NCI-H748 (cell line): ENCODE data around the gene NLRC5.
"Not testable (repeated sequence)": the region's sequence is repeated elsewhere in the genome, so short reads cannot be mapped to it uniquely, and the experiment has no call there.

Source experiments
- DNase-seq: peaks from one replicate; lab custom pipeline; 2025; ENCODE audit not compliant: unreplicated experiment; lab: John Stamatoyannopoulos, UW

Gene NLRC5

DNA sequence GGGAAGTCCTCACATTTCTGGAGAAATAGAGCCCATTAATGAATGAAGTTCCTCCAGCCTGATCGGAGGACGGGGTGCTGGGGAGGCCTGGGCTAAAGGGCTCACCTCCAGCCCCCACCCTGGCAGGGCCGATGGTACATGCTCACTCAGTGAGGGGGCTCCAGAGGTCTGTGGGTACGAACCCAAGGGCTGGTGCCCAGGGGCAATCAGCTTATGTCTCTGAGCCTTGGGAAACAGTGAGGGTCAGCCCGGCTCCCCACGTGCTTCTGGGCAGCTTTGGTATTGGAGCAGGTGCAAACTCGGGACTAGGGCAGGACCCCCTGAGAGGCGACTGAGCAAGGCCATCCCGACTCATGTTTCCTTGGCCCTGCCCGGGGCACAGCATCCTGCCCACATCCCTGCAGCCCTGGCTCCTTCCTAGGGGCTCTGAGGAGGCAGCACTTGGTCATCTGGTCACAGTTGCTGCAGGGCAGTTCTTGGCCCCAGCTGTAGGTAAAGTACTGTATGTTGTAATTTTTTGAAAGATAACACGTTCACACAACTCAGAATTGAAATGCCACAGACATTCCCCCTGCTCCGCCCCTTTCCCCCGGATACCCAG is 28.6 kb upstream of the NLRC5 start:
- no peak for DNase-seq

DNA sequence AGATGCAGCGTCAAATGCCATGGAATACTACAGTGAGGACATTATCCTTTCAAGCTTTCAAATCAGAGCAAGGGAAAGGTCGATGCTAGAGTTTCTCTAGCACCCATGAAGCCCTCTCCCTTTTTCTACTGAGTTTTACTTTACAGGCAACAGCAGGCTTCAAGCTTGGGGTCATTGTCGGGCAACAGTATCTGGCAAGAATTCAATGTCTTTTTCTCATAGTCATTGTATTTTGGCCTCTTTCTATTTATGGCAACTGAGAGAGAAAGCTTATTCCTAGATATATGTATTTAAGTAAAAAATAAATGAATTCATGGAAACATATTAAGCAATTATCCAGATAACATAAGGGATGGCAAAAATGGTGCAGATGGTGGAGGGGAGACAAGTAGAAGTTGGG is 28.0 kb upstream of the NLRC5 start:
- no peak for DNase-seq

DNA sequence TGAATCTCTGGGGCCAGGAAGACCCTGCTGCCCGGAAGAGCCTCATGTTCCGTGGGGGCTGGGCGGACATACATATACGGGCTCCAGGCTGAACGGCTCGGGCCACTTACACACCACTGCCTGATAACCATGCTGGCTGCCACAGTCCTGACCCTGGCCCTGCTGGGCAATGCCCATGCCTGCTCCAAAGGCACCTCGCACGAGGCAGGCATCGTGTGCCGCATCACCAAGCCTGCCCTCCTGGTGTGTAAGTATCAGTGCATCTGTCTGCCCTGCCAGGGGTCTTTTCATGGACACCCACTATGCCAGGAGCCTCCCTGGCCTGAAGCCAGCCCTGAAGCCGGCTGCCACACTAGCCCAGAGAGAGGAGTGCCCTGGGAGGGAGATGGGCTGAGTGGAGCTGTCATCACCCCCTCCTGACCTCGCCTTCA is 27.5 kb upstream of the NLRC5 start, which contains the start of gene CETP:
Gene CETP (plus strand): TSS at position 100 of the 431 bp plus-strand sequence. CDS start 30 bp downstream, at position 130.
- no peak for DNase-seq

DNA sequence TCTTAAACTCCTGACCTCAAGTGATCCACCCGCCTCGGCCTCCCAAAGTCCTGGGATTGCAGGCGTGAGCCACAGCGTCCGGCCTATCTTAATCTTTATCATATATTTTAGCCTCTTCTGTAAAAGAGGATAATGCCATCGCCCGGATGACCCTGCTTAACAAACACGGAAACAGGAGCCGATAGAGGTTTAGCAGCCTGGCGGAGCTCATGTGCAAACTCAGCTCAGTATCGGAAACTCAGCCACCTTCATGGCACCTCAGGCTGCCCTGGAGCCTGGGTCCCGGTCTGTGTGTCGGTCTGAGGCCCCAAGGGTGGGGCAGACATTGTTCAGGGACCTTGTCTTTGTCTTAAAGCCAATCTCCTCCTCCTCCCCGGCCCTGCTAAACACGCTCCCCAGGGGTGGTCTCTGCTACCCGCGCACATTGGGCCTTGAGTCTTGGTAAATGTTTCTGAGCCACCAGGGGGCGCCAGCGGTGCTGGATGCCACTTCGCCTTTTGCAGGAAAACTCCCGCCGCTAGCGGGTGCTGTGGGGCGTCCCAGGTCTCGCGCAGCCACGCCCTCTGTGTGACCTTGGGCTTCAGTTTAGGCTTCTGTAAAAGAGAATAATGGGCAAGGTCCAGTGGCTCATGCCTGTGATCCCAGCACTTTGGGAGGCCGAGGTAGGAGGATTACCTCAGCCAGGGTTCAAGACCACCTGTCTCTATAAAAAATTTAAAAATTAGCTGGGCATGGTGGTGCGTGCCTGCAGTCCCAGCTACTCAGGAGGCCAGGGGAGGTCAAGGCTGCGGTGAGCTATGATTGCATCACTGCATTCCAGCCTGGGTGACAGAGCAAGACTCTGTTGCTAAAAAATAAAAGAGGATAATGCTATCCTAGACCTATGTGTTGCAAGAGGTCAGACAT is 24.9 kb upstream of the NLRC5 start:
- DNase-seq: peak; percentile 19

DNA sequence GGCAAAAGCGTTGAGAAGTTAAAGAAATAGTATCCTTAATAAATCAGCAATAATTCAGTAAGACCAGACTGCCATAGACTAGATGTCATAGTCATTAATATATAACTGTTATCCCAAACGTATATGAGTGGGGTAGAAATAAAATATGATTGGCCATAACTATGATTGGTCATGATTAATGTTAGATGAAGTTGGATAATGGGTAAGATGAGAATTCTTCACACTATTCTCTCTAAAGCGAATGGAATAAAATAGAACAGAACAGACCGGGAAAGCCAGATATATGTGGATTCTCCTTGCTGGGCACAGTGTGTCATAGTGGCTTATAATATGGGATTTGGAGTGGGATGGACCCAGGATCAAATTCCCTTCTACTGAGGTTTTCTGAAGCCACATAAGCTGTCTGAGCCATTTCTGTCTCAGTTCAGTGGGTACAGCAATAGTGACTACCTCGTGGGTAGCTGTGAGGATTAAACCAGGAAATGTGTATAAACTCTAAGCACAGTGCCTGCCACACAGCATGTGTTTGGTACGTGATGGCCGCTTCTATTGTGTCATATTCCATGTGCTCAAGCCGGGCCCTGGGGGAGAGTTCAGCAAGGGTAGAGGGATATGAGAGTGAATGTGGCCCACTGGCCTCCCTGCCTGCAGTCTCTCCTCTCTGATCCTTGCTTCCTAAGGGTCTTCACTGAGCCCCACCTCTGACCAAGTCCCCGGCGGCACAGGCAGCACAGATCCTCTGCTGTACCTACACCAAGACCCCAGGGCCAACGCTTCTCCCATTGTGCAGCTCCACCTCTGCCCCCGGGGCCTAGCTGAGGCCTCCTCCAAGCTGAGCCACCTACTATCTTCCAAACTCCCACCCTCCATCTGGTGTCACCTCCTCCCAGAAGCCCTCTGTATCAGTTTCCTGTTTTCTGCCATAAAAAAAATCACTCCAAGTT is 23.9 kb upstream of the NLRC5 start:
- no peak for DNase-seq

DNA sequence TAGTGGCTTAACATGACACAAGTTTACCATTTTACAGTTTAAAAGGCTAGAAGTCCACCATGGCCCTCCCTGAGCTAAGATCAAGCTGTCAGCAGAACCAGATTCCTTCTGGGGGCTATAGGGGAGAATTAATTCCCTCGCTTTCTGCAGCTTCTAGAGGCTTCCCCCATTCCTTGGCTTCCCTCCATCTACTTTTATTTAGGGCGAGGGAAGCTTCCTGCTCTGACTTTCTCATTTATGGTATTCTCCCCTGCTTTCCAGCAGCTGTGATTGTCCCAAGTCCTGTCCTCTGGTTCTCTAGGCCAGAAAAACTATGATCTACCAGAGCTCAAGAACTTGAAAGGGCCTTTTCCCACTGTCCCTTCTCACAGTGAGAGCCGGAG is 23.3 kb upstream of the NLRC5 start:
- no peak for DNase-seq

DNA sequence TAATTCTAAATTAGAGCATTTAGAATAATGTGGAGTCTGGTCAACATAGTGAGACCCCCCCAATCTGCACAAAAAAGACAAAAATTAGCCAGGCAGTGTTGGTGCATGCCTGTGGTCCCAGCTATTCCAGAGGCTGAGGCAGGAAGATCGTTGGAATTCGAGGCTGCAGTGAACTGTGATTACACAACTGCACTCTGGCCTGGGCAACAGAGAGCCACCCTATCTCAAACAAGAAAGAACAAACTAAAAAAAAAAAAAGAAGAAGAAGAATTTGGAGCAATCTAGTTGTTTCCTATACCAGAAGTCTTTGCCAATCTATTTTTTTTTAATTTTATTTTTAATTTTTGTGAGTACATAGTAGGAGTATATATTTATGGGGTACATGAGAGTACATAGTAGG is 21.6 kb upstream of the NLRC5 start:
- DNase-seq: no peak

DNA sequence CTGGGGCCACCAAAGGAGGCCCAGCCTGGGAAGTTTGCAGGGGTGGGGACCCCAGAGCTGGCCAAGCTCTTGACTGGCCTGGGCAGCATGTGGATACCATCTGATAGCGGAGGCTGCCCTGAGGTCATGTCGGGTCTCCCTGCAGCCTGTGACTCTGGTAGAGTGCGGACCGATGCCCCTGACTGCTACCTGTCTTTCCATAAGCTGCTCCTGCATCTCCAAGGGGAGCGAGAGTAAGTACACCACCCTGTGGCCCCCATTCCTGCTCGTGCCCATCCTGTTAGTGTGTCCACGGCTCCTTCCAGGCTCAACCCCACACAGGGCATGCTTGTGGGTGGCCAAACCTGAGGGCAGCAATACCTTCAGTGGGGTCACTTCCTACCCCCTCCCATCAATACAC is 19.6 kb upstream of the NLRC5 start:
- no peak for DNase-seq

DNA sequence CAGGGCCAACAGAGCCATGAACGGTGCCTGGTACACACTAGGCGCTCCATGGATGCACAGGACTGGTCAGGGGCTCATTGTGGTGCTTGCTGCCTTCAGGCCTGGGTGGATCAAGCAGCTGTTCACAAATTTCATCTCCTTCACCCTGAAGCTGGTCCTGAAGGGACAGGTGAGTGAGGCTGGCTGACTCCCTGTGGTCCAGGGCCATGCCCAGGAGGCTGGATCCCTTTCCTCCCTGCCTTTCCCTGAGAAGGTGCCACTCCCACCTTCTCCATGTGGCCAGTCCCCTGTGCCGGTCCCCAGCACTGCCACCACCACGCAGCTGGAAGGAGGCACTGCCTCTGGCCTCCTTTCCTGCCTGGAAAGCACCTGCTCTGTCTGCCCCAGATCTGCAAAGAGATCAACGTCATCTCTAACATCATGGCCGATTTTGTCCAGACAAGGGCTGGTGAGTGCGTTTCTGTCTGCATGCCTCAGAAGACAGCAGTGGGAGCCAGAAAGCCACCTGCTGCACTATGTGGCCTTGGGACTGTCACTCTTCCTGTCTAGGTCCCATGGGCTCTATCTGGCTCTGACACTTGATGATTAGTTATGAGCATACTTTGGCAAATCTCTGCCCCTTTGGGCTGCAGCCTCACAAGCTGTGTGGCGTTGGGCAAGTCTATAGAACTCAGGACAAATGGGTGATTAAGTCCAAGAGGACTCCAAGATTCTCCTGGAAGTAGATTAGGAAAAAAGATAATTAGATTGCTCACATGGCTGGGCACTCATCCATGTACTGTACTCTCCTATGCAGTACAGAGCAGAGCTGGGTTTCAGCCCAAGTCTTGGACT is 18.2 kb upstream of the NLRC5 start:
- no peak for DNase-seq

DNA sequence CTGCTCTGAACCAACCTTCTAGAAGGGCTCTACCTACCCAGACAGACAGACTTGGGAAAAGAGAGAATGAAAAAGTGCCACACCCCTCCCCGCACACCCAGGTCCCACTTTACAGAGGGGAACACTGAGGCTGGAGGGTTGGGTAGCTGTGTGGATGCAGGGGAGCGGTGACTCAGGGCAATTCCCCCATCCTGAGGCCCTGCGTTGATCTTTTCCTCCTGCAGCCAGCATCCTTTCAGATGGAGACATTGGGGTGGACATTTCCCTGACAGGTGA is 17.7 kb upstream of the NLRC5 start:
- DNase-seq: no peak

DNA sequence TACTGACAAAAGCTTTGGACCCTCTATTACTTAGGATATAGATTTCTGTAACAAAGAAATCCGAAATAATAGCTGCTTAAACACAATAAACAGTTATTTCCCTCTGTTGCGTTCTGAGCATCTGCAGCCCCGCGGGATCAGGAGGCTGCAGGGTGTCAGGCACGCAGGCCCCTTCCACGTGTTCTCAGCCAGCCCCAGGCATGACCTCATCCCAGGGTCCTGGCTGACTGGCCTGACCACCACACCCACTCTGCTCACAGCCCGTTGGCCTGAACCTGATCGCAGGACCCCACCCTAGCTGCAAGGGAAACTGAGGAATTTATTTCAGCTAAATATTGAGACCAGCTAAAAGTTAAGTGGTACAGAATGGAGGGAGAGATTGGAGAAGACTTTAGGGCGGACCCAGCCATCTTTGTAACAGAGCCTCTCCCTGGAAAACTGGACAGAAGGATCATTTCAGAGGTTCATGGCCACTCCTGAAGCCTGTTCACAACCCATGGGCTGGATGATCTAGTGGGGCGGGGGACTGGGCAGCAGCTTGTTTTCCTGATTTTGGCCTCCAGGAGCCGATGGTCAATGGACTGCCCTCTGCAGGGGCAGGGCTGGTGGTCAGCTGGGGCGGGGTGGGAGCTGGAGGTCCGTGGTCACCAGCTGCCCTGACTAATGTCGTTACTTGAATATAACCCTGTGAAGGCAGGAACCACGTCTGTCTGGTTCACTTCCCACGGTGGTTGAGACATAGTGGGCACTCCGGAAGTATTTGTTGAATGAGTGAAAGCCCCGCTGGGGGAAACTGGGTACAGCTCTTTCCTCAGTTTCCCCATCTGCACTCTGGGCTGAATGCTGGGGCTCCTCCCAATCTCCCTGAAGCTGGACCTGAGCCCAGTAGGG is 16.7 kb upstream of the NLRC5 start:
- no peak for DNase-seq

DNA sequence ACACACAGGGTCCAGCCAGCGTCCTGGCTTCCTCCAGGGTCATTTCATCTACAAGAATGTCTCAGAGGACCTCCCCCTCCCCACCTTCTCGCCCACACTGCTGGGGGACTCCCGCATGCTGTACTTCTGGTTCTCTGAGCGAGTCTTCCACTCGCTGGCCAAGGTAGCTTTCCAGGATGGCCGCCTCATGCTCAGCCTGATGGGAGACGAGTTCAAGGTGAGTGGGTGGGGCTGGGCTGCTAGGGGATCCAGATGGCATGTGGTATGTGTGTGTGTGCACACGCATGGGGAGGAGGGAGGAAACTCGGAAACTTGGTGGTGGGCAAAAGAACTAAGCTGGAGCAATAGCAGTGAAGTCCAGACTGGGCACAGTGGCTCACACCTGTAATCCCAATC is 16.1 kb upstream of the NLRC5 start:
- DNase-seq: no peak

DNA sequence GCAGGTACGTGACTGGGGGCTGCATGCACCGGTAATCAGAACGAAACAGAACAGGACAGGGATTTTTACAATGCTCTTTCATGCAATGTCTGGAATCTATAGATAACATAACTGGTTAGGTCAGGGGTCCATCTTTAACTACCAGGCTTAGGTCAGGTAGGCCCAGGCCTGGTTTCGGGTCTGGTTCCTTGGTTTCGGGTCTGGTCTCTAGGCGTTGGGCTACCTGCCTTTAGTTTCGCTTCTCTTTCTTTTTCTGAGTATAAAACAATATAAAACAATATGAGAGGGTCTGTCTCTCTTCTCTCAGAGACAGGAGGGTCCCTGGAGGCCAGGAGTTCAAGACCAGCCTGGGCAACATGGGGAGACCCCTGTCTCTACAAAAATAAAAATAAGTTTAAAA is 15.5 kb upstream of the NLRC5 start:
- not testable (repeated sequence) for DNase-seq

DNA sequence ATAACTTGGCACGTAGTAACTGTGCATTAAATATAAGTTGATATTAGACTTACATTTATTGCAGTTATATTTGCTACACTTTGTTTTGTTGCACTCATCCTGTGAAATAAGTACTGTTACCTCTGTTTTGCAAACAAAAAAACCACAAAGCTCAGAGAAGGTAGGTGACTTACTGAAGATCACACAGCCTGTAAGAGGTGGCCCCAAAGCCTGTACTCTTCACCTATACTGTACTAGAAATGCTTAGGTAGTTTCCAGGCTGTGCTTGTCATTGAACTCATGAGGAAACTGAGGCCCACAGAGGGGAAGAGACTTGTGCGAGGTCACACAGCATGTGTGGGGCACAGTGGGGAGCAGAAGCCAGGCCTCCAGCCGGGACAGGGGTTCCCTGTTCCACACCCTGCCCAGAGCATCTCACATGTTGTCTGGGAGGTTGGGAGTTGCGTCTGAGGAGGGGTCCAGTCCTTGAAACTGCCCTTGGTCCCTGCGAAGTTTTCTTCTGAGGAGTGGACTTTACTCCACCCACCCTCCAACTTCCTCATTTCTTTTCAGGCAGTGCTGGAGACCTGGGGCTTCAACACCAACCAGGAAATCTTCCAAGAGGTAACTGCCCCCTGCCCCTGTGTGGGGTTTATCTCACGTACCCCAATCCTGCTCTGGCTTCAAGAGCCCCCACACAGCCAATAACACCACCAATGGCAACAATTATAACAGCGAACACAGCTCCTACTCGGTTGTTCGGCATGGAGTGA is 14.6 kb upstream of the NLRC5 start:
- no peak for DNase-seq

DNA sequence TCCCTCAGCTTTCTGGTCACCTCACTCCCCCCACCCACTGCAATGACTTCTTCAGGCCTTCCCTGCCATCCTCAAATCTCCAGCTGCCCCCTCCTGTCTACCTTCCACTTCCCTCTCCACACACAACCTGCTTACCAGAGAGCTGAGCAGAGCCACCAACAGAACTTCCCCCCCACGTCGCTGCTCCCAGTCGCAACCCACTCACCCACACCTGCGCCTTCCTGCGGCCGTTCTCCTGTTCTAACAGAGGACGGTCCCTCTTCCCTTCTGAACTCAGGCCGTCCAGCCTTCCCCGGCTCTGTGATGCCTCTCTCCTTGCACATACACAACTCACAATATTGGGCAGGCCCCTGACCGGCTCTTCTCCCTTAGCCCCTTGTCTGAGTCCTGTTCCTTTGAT is 13.6 kb upstream of the NLRC5 start:
- no peak for DNase-seq

DNA sequence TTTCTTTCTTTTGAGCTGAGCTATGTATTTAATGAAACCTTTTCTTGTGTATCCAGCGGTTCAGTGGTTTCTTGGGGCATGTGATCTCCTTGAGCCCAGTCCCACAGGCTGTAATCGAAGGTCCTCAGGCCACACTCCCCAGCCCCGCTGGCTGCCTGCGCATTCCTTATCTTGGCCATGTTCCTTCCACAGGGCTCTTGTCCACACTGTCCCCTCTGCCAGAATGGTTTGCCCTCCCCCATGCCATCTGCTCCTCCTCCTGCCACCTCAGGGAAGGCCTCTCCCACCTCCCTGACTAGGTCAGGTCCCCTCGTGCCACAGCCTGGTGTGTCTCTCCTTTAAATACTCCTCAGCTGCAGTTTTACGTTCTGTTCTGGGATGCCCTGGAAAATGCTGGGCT is 12.1 kb upstream of the NLRC5 start:
- no peak for DNase-seq

DNA sequence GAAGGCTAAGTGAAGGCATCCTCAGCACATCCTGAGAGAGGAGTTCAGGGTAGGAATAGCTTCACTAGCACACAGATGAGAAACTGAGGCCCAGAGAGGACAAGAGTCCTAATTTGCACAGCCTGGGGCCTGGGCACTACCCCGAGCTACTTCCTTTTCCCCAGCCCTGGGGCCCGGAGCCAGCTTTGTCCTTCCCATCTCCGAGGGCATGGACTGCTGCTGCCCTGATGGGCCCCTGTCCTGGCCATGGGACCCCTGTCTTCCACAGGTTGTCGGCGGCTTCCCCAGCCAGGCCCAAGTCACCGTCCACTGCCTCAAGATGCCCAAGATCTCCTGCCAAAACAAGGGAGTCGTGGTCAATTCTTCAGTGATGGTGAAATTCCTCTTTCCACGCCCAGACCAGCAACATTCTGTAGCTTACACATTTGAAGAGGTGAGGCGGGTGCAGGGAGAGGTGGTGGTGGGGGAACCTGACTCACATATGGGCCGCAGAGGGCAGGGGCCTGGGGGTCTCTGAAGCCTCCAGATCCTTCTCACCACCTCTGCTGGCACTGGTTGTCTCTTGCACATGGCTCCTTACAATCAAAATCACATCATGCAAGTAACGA is 11.4 kb upstream of the NLRC5 start:
- no peak for DNase-seq

DNA sequence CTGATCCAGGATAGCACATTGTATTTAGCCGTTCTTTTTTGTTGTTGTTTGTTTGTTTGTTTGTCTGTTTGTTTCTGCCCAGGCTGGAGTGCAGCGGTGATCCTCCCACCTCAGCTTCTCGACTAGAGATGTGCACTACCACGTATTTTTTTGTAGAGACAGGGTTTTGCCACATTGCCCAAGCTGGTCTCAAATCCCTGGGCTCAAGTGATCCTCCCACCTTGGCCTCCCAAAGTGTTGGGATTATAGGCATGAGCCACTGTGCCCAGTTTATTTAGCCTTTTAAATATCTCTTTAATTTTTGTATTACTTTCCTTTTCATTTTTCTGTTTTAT is 9.2 kb upstream of the NLRC5 start:
- no peak for DNase-seq
